Muscle of back (tissue), 13 donors: Measurements from ENCODE around the gene ARMC9. TPM values are rescaled to one million over a fixed set of nuclear protein-coding genes. Genes with fewer than 3 reads are reported as not detected.
"Not testable (repeated sequence)": the region's sequence is repeated elsewhere in the genome, so short reads cannot be mapped to it uniquely, and the experiment has no call there.

Source experiments
- DNase-seq, 3 donors: peaks; one replicate each; pipeline versions ENCODE4 v3.0.0 to v3.0.0-alpha.2; 2013
- long read RNA-seq, 9 donors: transcript quantifications; one replicate each; lab custom pipeline, GENCODE V29; 2026
- polyA plus RNA-seq, 10 donors: library from polyadenylated mRNA; unstranded; fragments of 120-200 nt; gene quantifications; one replicate each; pipeline ENCODE4 v1.2.1, GENCODE V29; 2013; ENCODE audit not compliant: insufficient read length in 10 of 10

Gene ARMC9, protein sequence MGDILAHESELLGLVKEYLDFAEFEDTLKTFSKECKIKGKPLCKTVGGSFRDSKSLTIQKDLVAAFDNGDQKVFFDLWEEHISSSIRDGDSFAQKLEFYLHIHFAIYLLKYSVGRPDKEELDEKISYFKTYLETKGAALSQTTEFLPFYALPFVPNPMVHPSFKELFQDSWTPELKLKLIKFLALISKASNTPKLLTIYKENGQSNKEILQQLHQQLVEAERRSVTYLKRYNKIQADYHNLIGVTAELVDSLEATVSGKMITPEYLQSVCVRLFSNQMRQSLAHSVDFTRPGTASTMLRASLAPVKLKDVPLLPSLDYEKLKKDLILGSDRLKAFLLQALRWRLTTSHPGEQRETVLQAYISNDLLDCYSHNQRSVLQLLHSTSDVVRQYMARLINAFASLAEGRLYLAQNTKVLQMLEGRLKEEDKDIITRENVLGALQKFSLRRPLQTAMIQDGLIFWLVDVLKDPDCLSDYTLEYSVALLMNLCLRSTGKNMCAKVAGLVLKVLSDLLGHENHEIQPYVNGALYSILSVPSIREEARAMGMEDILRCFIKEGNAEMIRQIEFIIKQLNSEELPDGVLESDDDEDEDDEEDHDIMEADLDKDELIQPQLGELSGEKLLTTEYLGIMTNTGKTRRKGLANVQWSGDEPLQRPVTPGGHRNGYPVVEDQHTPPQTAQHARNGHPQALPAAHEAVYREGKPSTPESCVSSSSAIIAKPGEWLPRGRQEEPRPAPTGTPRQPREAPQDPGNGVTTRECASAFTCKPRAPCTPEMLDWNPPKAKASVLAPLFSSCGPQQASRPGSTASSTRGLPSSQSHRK
- polyA plus RNA-seq = 1 to 10 TPM; 4.0 to 6.7 (median 5.1) TPM
- long read RNA-seq, donor 1, partial matches to known transcripts = 0 of 1 reads
- long read RNA-seq, donor 1, other reads (novel, unspliced or antisense) = 0 of 1 reads
- long read RNA-seq, donor 2, partial matches to known transcripts = 0 of 1 reads
- long read RNA-seq, donor 2, other reads (novel, unspliced or antisense) = 0 of 1 reads
- long read RNA-seq, donor 3 = 0 reads
- long read RNA-seq, donor 4 = 0 reads
- long read RNA-seq, donor 5 = 0 reads
- long read RNA-seq, donor 6 = 0 reads
- long read RNA-seq, donor 7 = 0 reads
- long read RNA-seq, donor 8 = 0 reads
- long read RNA-seq, donor 9 = 0 reads

DNA sequence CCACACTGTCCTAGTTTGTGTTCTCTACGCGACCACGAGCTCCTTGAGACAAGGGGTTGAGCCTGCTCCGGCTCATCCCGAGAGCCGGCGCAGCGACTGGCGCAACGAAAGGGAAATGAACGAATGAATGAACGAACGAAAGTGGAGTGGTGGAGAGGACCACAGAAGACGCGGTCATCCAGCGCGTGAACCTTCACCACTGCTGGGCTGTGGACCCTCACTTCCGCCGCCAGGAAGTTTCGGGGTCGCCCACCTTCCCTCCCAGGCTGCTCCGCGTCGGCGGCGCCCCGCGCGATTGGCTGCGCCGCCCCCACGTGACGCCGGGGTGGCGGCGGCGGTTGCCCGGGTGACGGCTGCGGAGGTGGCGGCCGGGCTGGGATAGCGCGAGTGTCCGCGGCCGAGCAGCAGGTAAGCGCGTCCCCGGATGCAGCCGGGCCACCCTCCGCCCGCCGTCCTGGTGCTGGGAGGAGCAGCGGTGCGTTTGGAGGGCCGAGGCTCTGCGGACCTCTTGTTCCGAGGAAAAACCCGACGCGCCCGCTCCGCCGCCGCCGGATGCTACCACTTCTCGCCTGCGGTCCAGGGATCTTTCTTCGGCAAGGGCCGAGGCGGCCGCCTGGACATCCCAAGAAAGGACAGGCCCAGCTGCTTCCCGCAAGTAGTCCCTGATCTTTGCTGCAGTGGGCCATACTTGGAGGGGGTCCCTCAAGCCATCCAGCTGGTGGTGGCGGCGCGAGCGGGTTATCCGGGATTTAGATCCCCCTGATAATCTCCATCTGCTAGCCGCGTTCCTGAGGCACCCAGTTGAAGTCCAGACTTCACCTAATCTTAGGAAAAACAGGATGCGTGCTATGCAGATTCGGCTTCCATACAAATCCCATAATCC, at the start of gene ARMC9:
TSS of gene ARMC9 (plus strand) at position 341 of the 883 bp plus-strand sequence. CDS start 7,608 bp downstream, outside the sequence.
- peak; percentile 65 to 95 (median 82) for DNase-seq

DNA sequence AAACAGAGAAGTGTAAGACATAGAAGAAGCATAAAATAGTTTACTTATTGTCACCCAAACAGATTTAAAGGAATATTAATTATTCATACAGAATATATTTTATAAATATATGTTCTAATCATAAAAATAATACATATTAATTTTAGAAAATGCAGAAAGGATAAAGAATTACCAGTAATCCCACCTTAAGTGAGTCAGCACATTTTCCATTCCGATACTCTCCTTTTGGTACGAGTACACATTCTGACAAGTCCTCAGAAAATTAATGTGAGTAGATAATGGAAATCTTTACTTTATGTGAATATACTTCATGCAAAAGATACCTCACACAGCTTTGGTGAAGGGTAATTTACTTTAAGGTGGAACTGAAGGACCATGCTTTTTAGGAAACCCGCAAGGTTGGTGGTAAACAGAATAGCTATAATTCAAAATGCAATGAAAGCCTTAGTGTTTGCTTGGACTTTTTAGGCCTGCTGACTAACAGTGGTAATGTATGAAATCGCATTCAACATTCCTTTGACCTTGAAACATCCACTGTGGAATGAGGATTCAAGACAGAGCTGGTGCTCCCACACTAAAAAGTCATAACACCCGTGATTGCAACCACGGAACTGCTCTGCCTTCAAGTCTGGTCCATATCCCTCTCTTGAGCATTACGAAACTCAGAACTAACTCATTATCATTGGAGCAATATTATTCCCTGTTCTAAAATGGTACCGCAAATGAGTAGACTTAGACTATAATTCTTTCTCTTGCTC, 45.5 kb upstream of the ARMC9 start:
- peak in 1 of 3 donors; percentile 23 for DNase-seq

DNA sequence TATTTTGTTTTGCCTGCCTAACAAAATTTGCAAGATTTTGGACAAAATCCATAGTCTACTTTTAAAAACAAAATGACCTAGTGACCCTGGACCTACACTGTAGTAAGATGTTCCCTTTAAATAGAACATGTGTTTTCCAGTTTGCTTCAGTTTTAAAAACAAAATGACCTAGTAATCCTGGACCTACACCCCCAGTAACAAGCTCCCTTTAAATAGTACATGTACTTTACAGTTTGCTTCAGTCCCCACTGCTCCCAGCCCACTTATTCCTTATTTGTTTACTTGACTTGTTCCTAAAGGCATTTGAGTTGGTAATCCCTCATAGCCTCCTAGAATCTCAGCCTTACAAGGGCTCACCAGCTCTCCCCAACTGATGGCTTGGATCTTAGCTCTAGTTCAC, 39.1 kb upstream of the ARMC9 start:
- DNase-seq = no peak

DNA sequence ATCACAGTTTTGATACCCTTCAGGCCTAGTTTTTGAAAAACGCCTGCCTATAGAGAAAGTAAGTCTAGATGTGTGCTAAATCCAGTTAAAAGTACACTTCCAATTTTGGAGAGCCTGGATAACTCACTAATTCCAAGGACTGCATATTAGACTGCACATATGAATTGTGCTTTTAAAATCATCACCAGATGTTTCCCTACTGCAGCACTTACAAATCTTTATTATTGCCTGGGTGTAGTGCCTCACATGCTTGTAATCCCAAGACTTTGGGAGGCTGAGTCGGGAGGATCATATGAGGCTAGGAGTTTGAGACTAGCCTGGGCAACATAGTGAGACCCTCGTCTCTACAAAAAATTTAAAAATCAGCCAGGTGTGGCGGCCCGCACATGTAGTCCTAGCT, 37.7 kb upstream of the ARMC9 start:
- DNase-seq = no peak

DNA sequence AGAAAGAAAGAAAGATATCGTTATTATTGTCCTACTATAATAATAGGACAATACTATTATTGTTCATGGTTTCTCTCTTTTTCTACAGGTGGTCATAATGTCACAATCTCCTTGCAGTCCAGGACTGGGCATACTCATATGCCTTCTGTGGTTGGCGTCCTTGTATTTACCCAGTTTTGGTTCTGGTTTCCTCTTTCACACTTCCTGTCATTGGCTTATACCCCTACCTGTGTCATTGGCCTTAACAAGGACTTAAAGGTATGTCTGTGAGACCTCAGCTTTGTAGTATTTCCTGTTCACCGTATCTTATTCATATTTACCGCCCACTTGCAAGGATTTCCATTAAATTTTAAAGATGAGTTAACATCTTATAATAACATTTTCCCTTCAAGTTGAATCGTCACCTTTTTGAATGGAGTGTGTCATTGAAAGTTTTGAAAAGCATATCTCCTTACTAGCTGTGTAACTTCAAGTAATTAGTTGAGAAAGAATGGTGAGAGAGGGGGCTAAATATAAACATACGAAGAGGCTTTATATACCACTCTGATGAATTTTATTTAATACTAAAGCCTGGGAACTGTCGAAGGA, 37.1 kb upstream of the ARMC9 start:
- no peak for DNase-seq

DNA sequence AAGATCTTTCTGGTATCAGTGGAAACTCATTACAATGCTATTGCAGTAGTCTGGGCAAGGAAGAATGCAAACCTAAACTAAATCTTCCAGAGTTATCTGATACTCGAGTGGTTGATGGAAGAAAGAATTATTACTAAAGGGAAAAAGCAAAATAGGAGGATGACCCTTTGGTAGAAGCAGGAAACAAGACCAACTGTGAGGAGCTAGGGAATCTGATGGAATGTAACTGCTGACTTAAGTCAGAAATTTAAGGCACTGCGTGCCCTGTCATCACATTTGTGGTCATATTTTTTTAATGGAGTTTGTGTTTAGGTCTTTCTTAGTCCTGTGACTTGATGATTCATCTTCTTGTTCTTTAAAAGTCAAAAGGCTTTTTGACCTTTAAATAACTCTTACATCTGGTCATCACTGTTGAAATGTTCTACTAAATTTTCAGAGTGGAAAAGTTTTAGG, 36.5 kb upstream of the ARMC9 start:
- peak in 1 of 3 donors; percentile 80 for DNase-seq

DNA sequence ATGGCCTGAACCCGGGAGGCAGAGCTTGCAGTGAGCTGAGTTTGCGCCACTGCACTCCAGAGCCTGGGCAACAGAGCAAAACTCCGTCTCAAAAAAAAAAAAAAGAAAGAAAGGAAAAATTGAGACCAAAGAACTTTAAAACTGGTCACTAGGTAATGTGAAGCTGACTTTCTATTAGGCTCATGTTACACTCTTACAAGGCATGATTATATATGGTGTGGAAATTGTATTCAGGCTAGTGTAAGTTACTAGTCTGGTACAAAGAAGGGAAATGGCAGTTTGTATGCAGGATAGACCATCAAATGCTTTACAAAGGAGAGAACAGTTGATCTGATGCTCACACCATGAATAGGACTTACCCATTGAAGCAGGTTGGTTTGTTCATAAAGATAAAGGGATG, 35.4 kb upstream of the ARMC9 start:
- no peak for DNase-seq

DNA sequence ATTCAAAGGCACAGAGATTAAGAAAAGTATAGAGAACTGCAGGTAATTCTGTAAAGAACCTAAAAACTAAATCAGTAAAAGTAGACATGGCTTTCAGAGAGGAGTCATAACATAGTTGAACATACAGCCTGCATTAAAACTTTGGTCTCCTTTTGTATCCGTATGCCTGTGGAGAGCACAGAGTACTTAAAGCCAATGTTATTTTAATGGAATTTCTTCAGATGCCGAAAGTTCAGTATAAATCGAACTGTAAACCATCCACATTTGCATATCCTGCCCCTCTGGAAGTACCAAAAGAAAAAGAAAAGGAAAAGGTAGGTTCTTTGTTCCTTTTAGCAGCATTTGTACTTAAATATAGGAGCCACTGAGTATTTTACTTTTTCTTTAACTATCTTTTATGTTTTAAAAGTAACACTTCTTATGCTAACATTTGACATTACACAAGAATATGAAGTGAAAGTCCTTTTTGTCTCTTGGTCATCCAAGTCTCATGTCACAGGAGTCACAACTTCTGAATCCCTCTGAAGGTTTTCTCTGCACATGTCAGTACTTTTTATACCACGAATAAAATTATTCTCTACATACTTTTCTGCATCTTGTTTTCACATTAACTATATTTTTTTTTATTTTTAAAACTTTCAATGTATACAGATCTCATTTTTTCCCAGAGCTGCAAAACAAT, 34.9 kb upstream of the ARMC9 start:
- no peak for DNase-seq

DNA sequence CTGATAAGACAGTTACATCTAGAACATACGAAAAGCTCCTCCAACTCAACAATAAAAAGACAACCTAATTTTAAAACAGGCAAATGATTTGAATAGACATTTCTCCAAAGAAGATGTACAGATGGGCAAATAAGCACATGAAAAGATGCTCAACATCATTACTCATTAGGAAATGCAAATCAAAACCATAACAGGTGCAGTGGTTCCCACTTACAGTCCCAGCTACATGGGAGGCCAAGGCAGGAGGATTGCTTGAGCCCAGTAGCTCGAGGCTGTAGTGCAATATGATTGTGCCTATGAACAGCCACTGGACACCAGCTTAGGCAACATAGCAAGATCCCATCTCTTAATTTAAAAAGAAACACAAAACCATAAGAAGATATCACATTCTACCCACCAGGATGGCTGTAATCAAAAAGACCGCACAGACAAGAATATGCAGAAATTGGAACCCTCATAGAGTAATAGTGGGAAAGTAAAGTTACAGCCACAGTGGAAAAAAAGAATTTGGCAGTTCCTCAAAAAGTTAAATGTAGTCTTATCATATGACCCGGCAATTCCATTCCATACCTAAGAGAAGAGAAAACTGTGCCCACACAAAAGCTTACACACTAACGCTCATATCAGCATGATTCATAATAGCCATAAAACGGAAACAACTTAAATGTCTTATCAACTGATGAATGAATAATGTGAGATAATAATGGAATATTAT, 30.5 kb upstream of the ARMC9 start:
- no peak for DNase-seq

DNA sequence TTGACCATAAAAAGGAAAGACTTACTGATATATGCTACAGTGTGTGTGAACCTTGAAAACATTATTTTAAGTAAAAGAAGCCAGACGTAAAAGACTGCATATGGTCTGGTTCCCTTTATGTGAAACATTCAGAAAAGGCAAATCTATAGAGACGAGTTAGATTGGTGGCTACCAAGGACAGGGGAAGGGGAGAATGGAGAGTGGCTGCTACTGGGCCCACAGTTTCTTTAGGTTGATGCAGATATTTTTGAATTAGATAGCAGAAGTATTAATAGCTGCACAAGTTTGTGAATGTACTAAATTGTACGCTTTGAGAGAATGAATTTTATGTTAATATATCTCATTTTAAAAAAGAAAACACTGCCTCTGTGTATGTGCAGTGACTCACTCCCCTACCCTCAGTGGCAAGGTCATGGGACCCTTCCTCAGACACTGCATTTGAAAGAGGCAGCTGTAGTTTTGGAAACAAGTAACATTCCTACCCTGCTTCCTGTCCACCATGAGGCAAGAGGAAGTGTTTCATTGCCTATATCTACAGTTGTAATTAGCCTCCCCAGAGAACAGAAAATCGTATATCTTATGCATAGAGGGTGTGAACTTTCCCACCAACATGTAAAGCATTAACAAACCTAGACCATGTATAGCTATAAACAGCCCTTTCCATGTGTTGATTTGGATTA, 29.8 kb upstream of the ARMC9 start:
- DNase-seq = no peak

DNA sequence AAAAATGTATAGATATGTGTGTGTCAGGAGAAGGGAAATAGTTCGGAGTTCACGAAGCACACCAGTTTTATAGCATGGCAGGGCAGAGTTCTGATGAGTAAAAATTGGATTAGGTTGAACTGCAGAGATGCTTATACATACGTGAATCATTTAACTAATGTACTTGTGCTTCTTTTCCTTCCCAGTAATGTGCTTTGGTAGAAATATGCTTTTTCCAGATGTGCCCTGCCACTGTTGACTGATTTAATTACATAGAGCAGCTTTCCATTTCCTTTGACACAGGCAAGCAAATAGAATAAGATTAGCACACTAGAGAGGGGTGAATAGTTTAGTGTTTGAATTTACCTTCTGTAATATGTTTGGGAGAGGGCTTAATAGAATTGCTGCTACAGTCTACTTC, 28.9 kb upstream of the ARMC9 start:
- DNase-seq = no peak

DNA sequence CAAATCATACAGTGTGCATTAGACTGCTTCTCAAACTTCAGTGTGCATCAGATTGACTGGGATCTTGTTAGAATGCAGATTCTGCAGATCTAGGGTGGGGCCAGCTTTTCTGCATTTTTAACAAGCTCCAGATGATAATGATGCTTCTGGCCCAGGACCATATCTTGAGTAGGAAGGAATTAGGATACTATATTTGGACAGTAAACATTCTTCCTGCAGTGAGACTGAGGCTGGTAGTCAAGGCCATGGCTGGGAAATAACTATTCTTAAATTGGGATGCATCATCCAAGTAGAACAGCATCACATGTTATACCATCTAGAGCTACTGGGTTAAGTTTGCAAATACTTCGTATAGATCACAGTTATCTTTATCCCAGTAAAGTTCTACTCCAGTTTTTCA, 28.4 kb upstream of the ARMC9 start:
- DNase-seq = peak in 1 of 3 donors; percentile 22

DNA sequence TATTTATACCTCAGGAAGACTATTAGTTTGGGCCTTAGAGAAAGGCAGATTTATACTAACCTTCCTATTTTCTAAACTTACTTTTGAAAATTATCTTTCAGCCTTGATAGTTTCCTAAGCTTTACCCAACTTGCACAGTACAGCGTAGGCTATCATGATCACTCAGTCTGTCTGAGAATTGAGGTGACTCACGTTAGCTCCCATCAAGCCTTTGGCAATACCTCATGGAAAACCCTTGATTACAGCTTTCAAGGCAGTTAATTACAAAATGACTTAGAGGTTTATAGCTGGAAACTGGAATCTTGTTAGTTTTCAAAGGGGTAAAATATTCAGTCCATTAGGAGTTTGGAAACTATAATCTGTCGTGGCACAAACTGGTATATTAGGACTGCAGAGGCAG, 26.4 kb upstream of the ARMC9 start:
- DNase-seq = no peak

DNA sequence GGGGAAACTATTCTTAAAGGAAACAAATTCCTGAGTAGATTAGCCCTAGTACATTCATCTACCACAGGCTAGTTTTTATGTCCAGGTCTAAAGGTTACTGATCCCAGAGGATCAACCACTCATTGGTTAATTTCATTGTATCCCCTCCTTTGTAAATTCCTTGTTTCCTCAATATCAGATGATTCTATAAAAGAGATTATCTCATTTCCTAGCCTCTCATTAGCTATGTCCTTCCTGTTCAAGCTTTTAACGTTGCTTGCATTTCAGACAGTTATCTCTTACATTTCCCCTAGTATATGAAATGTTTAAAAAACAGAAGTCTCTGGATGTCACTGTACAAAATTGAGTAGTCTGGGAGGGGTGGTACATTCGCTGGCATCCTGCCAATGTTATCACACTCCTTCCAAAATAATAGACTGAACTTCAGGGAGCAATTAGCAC, 24.2 kb upstream of the ARMC9 start:
- DNase-seq = no peak

DNA sequence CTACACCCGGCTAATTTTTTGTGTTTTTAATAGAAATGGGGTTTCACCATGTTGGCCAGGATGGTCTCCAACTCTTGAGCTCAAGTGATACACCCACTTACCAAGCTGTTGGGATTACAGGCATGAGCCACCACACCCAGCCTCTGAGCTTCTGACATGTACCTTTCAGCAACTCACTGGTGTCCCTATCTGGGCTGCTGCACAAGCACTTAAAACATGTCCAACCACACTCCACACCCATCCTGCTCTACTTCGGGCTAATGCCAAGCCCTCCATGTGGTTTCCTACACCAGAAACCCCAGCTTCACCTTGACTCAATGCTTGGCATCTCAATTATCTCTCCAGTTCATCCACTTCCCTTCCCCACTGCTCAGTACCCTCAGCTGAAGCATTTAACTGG, 22.4 kb upstream of the ARMC9 start:
- no peak for DNase-seq

DNA sequence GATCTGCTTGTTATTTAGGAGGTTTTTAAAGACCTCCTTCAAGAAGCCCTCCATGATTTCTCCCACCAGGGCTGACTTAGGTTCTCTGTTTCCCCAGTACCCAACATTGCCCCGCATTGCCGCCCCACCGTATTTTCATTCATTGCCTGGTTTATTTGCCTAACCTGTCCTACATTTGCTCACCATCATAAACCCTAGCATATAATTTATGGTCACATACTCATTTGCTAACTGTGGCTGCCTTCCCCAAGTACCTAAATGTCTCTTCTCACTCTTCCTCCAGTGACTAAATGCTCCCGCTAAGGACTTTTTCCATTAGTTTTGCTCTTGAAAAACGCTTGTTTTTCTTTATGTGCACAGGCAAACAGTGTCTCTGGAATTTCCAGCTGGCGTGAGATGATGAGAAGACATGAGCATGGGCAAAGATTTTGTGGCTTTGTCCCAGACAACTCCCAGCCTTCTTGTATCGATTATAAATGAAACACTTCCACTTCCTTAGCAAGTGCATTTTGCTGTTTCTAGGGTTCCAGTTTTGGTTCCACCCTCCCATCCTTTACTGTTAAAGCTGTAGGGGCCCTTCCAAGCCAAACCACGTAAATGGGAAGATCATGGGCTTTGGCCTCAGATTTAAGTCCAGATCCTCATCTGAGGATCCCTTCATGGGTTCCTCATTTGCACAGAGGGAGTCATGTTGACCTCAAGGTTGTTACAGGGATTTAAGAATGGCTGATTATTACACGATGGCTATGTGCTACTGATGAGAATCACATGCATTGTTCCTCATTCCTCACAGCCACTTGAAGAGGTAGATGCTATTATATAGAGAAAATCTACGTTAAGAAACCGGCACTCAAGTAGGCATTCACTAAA, 21.0 kb upstream of the ARMC9 start:
- no peak for DNase-seq

DNA sequence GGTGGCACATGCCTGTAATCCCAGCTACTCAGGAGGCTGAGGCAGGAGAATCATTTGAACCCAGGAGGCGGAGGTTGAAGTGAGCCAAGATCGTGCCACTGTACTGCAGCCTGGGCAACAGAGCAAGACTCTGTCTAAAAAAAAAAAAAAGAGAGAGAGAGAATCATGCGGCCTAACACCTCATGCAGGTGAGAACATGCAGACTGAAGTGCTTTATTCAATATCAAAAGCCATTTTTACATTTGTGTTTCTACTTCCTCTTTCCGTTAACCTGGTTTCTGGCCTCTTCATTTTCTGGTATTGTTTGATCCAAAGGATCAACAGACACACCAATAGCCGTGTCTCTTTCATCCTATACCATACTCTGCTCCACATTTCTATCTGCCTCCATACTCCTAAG, 19.6 kb upstream of the ARMC9 start:
- DNase-seq = not testable (repeated sequence)
